GM21576 (cell line): ENCODE measurements around the gene ACRBP.

Source experiments
- ATAC-seq: cut with Tn5 transposase; IDR thresholded peaks from one replicate; pipeline ENCODE4 v1.9.1; 2021; ENCODE audit warnings: mild to moderate bottlenecking, moderate library complexity; ENCODE audit not compliant: unreplicated experiment

The ACRBP gene

GRCh38 chr12:6647083-6647604 lies at the start of gene ACRBP:
TSS of gene ACRBP (minus strand) at chr12:6647432. CDS start at chr12:6647366, 66 bp downstream.
- ATAC-seq, result no peak

- ATAC-seq, result no peak
These were observed 48.2 kb upstream of the ACRBP start for GRCh38 chr12:6695313-6696045.

GRCh38 chr12:6694701-6695100 lies 47.5 kb upstream of the ACRBP start:
- ATAC-seq, result no peak

- ATAC-seq, result no peak
These were observed 46.7 kb upstream of the ACRBP start for GRCh38 chr12:6693832-6694355.

- ATAC-seq, result no peak
These were observed 45.7 kb upstream of the ACRBP start for GRCh38 chr12:6692888-6693287.

GRCh38 chr12:6691473-6691872 lies 44.2 kb upstream of the ACRBP start:
- no peak for ATAC-seq

GRCh38 chr12:6688999-6689882 lies 42.0 kb upstream of the ACRBP start, which contains the start of gene ZNF384:
TSS of gene ZNF384 (minus strand) at chr12:6689375. CDS start at chr12:6679520, 9,855 bp downstream.
- ATAC-seq, result peak; percentile 81

GRCh38 chr12:6688543-6688998 lies 41.3 kb upstream of the ACRBP start:
- ATAC-seq, result no peak

- no peak for ATAC-seq
These were observed 38.6 kb upstream of the ACRBP start for GRCh38 chr12:6685814-6686213.

- ATAC-seq, result no peak
These were observed 37.4 kb upstream of the ACRBP start for GRCh38 chr12:6684609-6685008.

GRCh38 chr12:6676962-6677361 lies 29.7 kb upstream of the ACRBP start:
- ATAC-seq, result no peak

GRCh38 chr12:6672143-6672542 lies 24.9 kb upstream of the ACRBP start:
- ATAC-seq, result no peak

GRCh38 chr12:6667559-6668210 lies 20.5 kb upstream of the ACRBP start:
- ATAC-seq, result no peak

- no peak for ATAC-seq
These were observed 19.0 kb upstream of the ACRBP start for GRCh38 chr12:6666211-6666610.

GRCh38 chr12:6664902-6665301 lies 17.7 kb upstream of the ACRBP start:
- no peak for ATAC-seq

- peak; percentile 95 for ATAC-seq
These were observed 15.9 kb upstream of the ACRBP start, which contains the start of gene ING4 for GRCh38 chr12:6662906-6663742. TSS of gene ING4 (minus strand) at chr12:6663119. CDS start at chr12:6663101, 18 bp downstream.

- no peak for ATAC-seq
These were observed 15.3 kb upstream of the ACRBP start for GRCh38 chr12:6662602-6662905.

- no peak for ATAC-seq
These were observed 6.8 kb upstream of the ACRBP start for GRCh38 chr12:6653987-6654386.

- ATAC-seq, result no peak
These were observed 6.1 kb upstream of the ACRBP start for GRCh38 chr12:6653342-6653741.

GRCh38 chr12:6652391-6652790 lies 5.2 kb upstream of the ACRBP start:
- ATAC-seq, result no peak
